ENCODE results near the gene TENT5A.
"Not testable (repeated sequence)": the region's sequence is repeated elsewhere in the genome, so short reads cannot be mapped to it uniquely, and the experiment has no call there.

The TENT5A gene

GRCh38 chr6:81749707-81750106 lies 2.8 kb downstream of the TENT5A start:
- DNase-seq: no peak

GRCh38 chr6:81748994-81749393 lies 3.5 kb downstream of the TENT5A start:
- DNase-seq: no peak

- DNase-seq: no peak
These were observed 5.2 kb downstream of the TENT5A start for GRCh38 chr6:81747327-81747726.

GRCh38 chr6:81744131-81744530 lies 8.3 kb downstream of the TENT5A start:
- no peak for DNase-seq

- no peak for DNase-seq
These were observed 8.8 kb downstream of the TENT5A start for GRCh38 chr6:81743649-81744048.

GRCh38 chr6:81741689-81742088 lies 10.8 kb downstream of the TENT5A start:
- no peak for DNase-seq

GRCh38 chr6:81740591-81740990 lies 11.9 kb downstream of the TENT5A start:
- DNase-seq: not testable (repeated sequence)

- DNase-seq: no peak
These were observed 13.0 kb downstream of the TENT5A start for GRCh38 chr6:81739230-81740195.

- DNase-seq: no peak
These were observed 16.1 kb downstream of the TENT5A start for GRCh38 chr6:81736428-81736827.

GRCh38 chr6:81735756-81736380 lies 16.6 kb downstream of the TENT5A start:
- DNase-seq: no peak

GRCh38 chr6:81734500-81735150 lies 17.9 kb downstream of the TENT5A start:
- no peak for DNase-seq

GRCh38 chr6:81734081-81734480 lies 18.4 kb downstream of the TENT5A start:
- DNase-seq: no peak

GRCh38 chr6:81731814-81732213 lies 20.7 kb downstream of the TENT5A start:
- DNase-seq: no peak

- no peak for DNase-seq
These were observed 24.5 kb downstream of the TENT5A start for GRCh38 chr6:81727876-81728517.

GRCh38 chr6:81725127-81725526 lies 27.4 kb downstream of the TENT5A start:
- DNase-seq: no peak

GRCh38 chr6:81722506-81723223 lies 29.8 kb downstream of the TENT5A start:
- DNase-seq: no peak

- no peak for DNase-seq
These were observed 32.1 kb downstream of the TENT5A start for GRCh38 chr6:81720427-81720826.

- DNase-seq: no peak
These were observed 34.4 kb downstream of the TENT5A start for GRCh38 chr6:81718126-81718525.

- DNase-seq: no peak
These were observed 37.8 kb downstream of the TENT5A start for GRCh38 chr6:81714684-81715083.

- DNase-seq: no peak
These were observed 39.3 kb downstream of the TENT5A start for GRCh38 chr6:81713205-81713604.

GRCh38 chr6:81708113-81708699 lies 44.3 kb downstream of the TENT5A start:
- DNase-seq: no peak

- DNase-seq: no peak
These were observed 47.8 kb downstream of the TENT5A start for GRCh38 chr6:81704700-81705099.

Data from NCI-H187 treated with DMSO at 0.1 percent for 48 hours (cell line).